Stimulated activated CD4-positive, alpha-beta T cell treated with anti-CD3 and anti-CD28 coated beads, TNF-alpha, amount 100 ng/mL, for 1 hour (primary cell): ENCODE results near the gene DENND10.

Experiments used
- DNase-seq, 3 donors: peaks; one replicate each; pipeline ENCODE4 v3.0.0-alpha.2; 2020; ENCODE audit warnings: low read depth in 3 of 3, low spot score in 1 of 3

The DENND10 gene, protein sequence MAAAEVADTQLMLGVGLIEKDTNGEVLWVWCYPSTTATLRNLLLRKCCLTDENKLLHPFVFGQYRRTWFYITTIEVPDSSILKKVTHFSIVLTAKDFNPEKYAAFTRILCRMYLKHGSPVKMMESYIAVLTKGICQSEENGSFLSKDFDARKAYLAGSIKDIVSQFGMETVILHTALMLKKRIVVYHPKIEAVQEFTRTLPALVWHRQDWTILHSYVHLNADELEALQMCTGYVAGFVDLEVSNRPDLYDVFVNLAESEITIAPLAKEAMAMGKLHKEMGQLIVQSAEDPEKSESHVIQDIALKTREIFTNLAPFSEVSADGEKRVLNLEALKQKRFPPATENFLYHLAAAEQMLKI

DNA sequence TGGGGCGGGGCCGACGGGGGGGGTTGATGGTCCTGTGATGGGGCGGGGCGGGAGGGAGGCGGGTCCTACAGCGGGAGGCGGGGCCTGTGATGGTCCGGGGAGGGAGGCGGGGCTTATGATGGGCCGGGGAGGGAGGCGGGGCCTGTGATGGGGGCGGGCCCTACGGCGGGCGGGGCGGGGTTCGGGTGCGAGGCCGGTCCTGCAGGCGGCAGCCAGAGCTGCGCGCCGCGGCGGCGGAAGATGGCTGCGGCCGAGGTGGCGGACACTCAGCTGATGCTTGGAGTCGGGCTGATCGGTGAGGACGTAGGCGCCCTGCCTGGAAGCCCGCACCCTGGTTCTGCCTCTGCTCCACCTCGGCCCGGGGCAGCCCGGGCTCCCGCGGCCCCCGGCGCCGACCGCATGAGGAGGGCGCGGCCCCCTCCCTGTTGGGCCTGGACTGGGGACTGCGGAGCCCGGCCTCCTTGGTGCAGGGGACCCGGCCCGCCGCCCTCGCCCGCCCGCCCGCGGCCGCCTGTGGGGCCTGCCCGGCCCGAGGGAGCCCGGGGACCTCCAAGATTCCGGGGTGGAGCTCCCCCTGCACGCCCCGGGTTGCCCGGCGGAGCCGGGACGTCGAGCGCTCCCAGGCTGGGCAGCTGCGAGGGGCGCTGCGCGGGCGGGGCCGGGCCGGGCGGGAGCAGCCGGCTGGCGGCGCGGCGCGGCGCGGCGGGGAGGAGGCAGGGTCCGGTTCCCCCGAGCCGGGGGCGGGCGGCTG, at the start of gene DENND10:
TSS of gene DENND10 (plus strand) at position 211 of the 751 bp plus-strand sequence. CDS start at position 241, 30 bp downstream.
- DNase-seq = peak; percentile 50 to 72 (median 62)

DNA sequence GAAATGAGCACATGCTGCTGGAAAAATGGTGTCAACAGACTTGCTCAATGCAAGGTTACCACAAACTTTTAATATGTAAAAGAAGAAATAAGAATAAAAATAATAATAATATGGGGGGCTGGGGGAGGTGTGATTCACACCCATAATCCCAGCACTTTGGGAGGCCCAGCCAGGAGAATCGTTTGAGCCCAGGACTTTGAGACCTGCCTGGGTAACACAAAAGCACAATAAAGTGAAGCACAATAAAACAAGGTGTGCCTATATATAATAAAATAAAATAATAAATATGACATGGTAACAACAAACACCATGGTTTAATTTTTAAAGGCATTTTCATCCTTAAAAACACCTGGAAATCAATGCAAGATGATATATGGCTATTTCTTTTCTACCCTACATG, 48.4 kb upstream of the DENND10 start:
- no peak for DNase-seq

DNA sequence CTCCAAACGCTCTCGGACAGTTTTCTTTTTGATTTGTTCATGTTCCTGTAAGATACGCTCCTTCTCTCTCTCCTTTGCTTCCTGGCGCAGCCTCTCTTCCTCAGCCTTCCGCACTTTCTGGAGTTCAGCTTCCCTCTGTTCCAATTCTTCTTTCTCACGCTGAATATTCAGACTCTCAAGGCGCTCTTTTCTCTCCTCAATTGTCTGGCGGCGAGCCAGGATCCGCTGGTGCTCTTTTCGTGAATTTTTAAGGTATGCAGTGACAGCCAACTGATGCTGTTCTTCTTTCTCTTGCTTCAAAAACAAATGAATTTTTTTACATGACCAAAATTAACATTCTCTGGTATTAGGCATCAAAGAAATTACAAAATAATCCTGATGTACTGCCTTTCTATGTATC, 45.9 kb upstream of the DENND10 start:
- no peak for DNase-seq

DNA sequence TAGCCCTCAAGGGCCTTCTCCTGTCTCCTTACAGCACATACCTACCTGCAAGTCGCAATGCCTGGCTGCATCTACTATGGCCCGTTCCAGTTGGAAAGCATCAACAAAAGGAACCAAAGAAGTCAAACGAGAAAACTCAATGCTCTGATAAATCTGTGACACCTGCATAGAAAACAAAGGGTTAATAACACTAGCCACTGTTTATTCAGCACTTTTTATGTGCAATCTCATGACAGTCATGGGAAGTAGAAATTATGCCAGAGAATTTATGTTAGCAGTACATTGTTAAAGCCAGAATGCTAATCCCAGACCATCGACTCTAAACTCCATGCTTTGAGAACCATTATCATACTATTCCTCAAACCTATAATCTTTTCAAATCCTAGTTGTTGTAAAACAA, 44.4 kb upstream of the DENND10 start:
- no peak for DNase-seq

DNA sequence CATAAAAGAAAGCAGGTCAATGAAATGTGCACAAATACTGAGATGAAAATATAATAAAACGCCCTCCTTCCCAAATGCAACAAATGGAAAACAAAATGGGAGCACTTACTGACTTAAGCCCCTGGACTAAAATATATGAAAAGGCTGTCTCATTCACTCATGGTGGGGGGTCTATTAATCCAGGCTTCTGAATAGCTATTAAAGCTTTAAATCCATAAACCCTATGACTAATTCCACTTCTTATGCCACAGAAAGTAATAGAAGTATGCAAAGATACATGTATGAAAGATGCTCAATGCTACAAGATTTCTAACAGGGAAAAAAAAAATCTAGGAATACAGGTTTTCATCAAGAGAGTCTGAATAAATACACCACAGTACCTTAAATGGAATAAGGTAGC, 43.8 kb upstream of the DENND10 start:
- no peak for DNase-seq

DNA sequence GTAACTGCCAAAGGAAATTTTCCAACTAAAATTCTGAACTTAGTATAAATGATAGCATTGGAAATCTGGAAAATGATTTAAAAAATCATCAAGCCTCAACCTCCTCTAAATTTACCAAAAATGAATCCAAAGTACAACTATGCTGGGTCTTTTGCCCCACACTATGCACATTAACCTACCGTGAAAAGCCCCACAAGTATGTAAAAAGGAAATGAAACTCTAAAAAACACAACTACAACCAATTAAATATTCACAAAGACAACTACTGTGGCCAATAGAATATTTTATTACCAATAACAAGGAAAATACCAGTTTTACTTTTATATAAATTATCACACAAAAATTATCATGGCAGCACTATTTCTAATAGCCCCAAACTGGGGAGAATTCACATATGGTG, 42.6 kb upstream of the DENND10 start:
- DNase-seq = no peak

DNA sequence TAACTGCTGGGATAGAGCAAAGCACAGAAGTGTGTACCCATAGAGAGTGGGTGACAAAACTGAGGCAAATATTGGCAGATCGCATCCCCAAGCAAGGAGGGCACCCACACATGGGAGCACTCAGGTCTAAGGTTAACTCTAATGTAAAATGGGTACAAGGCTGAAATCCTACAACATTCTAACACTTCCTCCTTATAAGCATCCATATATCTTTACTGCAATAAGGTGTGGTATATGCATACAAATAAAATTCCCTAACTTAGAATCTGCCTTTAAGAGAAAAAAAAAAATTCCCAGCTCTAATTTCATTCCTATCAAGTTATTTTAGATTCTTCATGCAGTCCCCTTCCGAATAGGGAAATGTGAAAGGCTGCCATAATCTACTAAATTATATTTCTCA, 42.0 kb upstream of the DENND10 start:
- no peak for DNase-seq

DNA sequence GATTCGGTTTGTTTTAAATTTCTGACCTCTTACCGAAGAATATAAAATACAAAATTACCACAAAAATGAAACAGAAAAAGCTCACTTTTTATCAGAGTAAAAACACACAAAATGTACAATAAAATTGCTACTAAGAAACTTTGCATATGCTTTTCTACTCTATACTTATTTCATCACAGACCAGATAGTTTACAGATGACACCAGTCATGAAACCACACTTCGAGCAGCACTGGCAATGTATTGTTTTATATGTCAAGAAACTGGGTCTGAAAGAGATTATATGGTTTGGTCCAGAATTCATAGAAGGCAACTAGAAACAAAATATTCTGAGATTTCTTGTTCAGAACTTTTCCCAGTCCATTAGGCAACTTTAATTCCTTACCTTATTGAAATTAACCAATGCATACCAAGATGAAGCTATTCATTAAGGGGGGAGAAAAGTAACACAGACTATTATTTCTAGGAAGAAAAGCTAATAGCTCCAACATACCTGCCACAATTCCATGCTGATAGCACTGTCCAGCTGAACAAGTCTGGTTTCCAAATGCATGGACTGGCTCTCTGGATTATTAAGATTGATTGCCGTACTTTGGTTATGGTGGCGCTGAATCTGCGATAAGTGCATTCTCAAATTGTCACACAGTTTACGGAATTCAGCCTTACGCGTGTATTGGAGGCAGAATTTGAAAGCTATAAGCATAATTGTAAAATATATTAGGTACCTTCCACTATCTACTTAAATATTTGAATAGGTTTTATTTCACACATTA, 33.3 kb upstream of the DENND10 start:
- no peak for DNase-seq

DNA sequence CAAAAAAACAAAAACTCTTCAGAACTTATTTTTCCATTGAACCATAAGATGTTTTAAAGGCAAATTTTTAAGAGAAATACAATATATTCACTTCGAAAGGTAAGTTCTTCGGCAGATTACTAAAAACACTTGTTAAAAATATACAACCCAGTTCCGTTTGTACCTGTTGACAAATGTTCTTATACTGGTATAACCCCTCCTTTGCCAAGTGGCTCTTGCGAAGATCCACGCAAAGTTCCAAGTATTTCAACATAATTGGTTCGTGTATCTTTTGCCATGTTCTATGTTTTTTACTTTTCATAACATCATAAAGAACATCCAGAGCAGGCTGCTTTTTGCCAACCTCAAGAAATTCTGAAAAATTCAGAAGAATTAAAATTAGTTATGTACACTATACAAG, 30.3 kb upstream of the DENND10 start:
- DNase-seq = no peak

DNA sequence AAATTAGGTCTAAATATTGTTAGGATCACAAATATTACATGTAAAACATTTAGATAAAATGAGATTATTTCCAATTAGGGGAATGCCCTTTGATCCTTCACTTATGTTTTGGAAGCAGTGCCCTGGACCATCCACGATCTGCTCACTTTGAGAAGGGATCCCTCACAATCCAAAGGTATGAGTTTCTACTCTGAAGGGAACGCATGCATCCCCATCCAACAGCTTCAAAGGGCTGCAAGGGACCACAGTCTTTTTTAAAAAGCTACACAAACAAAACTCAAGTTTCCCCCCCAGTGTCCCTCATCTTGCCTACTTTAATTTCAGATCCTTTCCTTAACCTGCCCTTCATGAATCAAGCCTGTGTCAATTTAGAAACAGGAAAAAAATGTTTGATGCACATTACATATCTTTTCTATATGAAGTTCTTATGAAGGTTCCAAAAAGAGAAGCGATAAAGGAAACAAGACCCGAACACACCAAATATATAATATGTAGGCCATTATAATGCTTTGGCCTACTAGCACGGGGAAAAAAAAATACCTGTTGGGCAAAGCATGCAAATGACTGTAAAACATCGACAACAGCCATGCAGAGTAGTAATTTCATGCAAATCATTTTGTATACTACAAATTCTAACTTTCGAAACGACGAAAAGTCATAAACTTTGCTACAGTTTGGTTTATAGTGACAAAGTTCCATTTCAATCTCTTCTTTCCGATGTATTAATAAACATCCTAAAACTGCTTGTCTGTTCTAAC, 25.3 kb upstream of the DENND10 start:
- no peak for DNase-seq

DNA sequence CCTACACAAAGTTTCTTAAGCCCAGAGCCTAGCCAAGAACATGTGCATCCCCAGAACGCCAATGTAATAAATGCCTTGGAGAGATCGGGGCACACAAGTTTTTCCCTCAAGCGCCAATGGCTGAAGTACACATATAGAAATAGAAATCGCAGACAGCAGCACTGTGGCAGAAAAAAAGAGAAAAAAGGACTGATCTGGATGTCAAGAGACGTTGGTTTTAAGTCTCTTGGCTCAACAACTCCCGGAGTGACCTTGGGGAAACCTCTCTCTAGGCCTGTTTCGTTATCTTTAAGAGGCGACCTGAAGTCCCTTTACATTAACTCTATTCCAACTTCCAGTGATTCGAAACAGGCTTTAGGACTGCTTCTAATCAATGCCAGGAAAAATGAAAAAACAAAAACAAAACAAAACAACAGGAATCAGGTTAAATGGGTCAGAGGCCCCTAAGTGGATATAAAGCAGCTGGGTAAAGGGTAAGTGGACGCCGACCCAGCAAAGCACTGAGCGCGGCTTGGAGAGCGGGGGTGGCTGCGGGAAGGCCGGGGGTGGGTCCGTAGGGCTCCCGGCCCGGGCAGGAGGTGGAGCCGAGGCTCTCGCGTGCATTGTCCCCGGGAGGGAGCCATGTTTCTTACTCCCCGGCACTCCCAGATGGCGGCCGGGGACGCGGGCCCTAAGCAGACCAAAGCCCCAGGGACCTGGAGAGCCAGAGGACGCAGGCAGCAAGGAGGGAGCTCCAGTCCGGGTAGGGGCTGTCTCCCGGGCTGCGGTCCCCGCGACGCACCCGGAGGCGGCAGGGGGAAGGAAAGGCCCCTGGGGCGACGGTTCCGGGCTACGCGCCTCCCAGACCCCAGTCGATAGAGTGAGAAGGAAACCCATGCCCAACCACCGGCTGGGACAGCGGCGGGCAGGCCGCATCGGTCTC, 24.1 kb upstream of the DENND10 start:
- DNase-seq = peak in 1 of 3 donors; percentile 42

DNA sequence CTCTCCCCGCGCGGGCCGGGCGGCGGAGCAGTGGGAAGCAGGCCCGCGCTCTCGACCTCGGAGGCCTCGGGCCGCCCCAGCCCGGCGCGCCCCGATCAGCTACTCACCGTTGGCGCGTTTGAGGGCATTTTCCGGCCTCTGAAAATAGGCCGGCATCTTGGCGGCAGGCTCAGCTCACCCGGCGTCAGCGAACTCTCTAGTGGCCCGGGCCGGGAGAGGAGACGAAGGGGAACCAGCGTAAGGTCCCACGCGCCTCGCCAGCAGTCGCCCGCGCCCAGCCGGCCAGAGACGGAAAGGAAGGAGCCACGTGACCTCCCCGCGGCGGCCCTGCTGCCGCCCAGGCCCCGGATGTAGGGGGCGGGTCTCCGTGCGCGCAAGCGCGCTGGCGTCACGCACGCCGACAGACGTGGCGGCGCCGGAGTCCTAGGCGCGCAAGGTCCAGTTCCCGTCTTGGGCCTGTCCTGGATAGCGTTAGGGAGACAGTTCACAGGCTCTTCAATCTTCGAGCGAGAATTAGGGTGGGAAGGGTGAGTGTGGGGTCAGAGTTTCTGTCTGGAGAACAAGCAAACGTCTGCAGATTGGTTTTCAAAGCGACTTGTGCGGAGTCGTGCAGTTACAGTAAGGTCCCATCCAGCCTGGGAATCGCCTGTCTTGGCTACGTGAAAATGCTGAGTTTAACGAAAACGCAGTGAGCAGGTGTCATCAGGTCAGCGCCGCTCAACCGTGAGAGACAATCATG, 23.2 kb upstream of the DENND10 start, which contains the start of gene EIF3A:
TSS of gene EIF3A (minus strand) at position 297 of the 739 bp plus-strand sequence. CDS start at position 156, 141 bp downstream.
- peak; percentile 70 to 89 (median 82) for DNase-seq

DNA sequence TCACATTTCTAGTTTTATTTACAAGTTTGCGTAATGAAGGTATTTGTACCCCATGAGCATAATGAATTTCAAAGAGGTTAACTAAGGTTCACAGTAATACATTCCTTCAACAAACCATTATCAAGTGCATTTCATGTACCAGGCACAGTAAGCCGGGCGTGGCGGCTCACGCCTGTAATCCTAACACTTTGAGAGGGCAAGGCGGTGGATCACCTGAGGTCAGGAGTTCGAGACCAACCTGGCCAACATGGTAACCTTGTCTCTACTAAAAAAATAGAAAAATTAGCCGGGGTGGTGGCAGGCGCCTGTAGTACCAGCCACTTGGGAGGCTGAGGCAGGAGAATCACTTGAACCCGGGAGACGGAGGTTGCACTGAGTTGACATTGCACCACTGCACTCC, 19.0 kb upstream of the DENND10 start:
- DNase-seq = no peak

DNA sequence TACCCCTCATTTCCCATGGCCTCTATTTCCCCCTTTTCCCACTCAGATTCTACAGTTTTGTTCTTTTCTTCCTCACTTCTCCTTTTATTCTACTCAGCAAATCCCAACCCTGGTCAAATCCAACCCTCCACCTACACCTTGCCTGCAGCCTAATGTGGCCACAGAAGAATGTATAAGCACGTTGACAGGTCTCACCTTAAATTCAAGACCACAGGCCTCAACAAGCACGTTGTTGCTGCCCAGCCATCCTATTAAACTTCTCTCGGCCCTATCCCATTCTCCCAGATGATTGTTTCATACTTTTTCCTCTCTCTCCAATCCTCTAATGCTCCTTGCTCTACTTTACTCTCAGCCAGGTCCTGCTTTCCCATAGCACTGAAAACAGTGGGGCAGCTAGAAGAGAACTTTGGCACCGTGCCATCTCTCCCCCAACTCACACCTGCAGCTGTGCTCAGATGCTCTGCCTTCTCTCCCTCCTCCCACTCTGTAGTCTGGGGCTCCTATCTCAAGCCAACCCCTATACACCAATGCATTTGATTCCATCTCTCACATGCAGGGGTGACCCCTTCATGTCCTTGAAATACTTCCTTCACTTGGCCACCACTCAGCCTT, 16.5 kb upstream of the DENND10 start:
- no peak for DNase-seq

DNA sequence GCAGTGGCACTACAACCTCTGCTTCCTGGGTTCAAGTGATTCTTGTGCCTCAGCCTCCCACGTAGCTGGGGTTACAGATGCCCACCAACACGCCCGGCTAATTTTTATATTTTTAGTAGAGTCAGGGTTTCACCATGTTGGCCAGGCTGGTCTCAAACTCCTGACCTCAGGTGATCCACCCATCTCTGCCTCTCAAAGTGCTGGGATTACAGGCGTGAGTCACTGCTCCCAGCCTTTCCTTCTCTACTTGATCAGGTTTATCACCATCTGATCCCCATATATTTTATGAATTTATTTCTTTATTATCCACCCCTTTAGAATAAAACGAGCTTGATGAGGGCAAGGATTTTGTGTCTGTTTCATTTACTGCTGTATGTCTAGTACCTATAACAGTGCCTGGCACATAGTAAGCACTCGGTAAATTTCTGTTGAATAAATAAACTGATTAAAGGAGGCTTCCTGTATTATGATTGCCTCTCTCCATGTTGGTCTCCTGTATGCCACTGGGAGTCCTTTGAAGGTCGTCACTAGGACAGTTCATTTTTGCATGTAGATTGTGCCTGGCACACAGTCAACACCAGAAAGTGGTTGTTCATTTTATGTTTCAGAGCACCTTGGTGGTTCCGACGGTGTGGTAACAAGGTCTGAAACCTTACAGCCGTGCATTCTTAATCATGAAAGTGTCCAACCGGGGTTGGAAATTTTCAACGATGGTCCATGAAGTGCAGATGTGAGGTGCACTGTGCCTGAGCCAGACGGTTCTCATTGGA, 13.7 kb upstream of the DENND10 start:
- peak in 1 of 3 donors; percentile 19 for DNase-seq

DNA sequence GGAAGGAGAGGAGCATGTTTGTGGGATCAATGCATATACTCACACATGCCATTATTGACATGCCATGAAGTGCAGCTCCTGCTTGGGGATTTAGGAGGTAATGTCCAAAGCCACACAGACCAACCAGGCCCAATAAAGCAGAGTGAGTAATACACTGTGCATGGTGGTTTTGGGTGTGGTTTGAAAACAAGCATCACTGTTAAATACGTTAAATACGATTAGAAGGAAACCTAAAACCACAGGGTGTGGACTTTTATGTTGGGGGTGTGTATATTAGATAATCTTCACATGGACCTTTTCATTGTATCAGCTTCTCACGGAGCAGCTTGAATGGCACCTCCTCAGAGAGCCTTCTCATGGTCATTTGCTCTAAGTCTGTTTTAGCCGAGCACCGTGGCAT, 12.9 kb upstream of the DENND10 start:
- no peak for DNase-seq

DNA sequence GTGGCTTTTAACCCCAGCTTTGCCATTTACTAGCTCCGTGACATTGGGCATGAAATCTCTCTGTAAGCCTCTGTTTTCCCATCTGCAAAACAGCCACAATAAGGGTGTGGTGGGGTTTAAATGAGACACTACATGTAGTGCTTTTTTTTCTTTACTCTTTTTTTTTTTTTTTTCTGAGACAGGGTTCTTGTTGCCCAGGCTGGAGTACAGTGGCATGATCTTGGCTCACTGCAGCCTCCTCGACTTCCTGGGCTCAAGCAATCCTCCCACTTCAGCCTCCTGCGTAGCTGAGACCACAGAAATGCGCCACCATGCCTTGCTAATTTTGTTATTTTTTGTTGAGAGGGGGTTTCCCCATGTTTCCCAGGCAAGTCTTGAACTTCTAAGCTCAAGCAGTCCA, 8.3 kb upstream of the DENND10 start:
- DNase-seq = no peak
